H1 (cell line): Measurements from ENCODE around the gene LMAN1L. TPM values are rescaled to one million over a fixed set of nuclear protein-coding genes. Genes with fewer than 3 reads are reported as not detected.

Experiments used
- FOSL1 ChIP-seq: IDR thresholded peaks from 2 replicates; pipeline ENCODE4 v1.6.1; 2011; ENCODE audit warnings: mild to moderate bottlenecking, low read depth, low read length, moderate library complexity; ENCODE audit not compliant: insufficient read depth
- HDAC6 ChIP-seq: IDR thresholded peaks from one replicate; pipeline ENCODE4 v1.7.1; 2012; ENCODE audit warnings: low read depth, mild to moderate bottlenecking, inconsistent platforms, low read length, moderate library complexity
- KDM5A ChIP-seq: fragments of 200-600 bp; IDR thresholded peaks from 2 replicates; pipeline ENCODE4 v1.7.1; 2012; ENCODE audit warnings: mild to moderate bottlenecking, low read length, inconsistent platforms, mixed read lengths
- MAFK ChIP-seq: IDR thresholded peaks from 2 replicates; pipeline ENCODE4 v1.6.1; 2012; ENCODE audit warnings: low read depth, mild to moderate bottlenecking, improper control_type of control experiment, low read length
- RXRA ChIP-seq: IDR thresholded peaks from 2 replicates; pipeline ENCODE4 v1.6.1; 2011; ENCODE audit warnings: low read depth, mild to moderate bottlenecking, low read length, moderate library complexity; ENCODE audit not compliant: insufficient read depth
- SP4 ChIP-seq: IDR thresholded peaks from 2 replicates; pipeline ENCODE4 v1.6.1; 2012; ENCODE audit warnings: low read length, inconsistent platforms
- TAF1 ChIP-seq: IDR thresholded peaks from 2 replicates; pipeline ENCODE4 v1.6.1; 2011; ENCODE audit warnings: mild to moderate bottlenecking, low read depth, low read length
- polyA plus RNA-seq, 7 experiments: library from polyadenylated mRNA; depleted of rRNA in 3 of 7; stranded (reverse) in 5 of 7; unstranded in 2 of 7; fragments of >200 nt in 5 of 7; fragments of 200-250 nt in 2 of 7; gene quantifications; 1 replicate in 5 of 7; 2 replicates in 1 of 7; 4 replicates in 1 of 7; pipeline versions ENCODE4 v1.2.1 to v1.2.3, GENCODE V29; 2011 to 2013; ENCODE audit warnings: missing spikeins in 2 of 7, mixed read lengths in 2 of 7
- total RNA-seq: library from RNA; stranded (reverse); fragmentation: NEBNext Ultra II Directional; extraction: Animal tissue kit (Norgen Biotek cat#: 25700); gene quantifications from 2 replicates; pipeline ENCODE4 v1.2.1, GENCODE V29; 2021
- TF ChIP-seq, protein P1 (sequence below): fragments of 300-600 bp; sonication (generic); IDR thresholded peaks from 2 replicates; pipeline ENCODE4 v1.7.1; 2012; ENCODE audit warnings: low read length, moderate library complexity, mild to moderate bottlenecking, inconsistent platforms; ENCODE audit not compliant: insufficient replicate concordance
- TF ChIP-seq, protein P2 (sequence below): IDR thresholded peaks from 2 replicates; pipeline ENCODE4 v1.6.1; 2011; ENCODE audit warnings: low read length, improper control_type of control experiment
- TF ChIP-seq, protein P3 (sequence below): IDR thresholded peaks from 2 replicates; pipeline ENCODE4 v1.6.1; 2012; ENCODE audit warnings: low read length, inconsistent platforms

The LMAN1L gene
- total and polyA plus RNA-seq, 2 of the 8 experiments (the other 6 are each of a cell fraction or from before 2014, with no cell fraction given) = not detected

DNA sequence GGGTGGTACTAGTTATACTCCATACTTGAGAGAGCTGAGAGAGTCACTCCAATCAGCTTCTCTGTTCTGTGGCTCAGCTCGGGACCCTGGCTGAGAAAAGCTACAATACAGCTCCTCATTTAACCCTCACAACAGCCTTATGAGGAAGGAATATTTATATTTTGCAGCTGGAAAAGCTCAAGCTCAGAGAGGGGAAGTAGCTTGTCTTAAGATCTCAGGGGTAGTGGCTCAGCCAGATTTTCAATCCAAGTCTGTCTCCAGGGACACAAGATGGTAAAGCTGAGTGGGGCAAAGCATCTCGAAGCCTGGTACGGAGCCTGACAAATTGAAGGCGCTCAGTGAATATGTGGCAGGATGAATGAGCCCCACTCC is 45.7 kb downstream of the LMAN1L start (continued):
- TF ChIP-seq, protein P1, sequence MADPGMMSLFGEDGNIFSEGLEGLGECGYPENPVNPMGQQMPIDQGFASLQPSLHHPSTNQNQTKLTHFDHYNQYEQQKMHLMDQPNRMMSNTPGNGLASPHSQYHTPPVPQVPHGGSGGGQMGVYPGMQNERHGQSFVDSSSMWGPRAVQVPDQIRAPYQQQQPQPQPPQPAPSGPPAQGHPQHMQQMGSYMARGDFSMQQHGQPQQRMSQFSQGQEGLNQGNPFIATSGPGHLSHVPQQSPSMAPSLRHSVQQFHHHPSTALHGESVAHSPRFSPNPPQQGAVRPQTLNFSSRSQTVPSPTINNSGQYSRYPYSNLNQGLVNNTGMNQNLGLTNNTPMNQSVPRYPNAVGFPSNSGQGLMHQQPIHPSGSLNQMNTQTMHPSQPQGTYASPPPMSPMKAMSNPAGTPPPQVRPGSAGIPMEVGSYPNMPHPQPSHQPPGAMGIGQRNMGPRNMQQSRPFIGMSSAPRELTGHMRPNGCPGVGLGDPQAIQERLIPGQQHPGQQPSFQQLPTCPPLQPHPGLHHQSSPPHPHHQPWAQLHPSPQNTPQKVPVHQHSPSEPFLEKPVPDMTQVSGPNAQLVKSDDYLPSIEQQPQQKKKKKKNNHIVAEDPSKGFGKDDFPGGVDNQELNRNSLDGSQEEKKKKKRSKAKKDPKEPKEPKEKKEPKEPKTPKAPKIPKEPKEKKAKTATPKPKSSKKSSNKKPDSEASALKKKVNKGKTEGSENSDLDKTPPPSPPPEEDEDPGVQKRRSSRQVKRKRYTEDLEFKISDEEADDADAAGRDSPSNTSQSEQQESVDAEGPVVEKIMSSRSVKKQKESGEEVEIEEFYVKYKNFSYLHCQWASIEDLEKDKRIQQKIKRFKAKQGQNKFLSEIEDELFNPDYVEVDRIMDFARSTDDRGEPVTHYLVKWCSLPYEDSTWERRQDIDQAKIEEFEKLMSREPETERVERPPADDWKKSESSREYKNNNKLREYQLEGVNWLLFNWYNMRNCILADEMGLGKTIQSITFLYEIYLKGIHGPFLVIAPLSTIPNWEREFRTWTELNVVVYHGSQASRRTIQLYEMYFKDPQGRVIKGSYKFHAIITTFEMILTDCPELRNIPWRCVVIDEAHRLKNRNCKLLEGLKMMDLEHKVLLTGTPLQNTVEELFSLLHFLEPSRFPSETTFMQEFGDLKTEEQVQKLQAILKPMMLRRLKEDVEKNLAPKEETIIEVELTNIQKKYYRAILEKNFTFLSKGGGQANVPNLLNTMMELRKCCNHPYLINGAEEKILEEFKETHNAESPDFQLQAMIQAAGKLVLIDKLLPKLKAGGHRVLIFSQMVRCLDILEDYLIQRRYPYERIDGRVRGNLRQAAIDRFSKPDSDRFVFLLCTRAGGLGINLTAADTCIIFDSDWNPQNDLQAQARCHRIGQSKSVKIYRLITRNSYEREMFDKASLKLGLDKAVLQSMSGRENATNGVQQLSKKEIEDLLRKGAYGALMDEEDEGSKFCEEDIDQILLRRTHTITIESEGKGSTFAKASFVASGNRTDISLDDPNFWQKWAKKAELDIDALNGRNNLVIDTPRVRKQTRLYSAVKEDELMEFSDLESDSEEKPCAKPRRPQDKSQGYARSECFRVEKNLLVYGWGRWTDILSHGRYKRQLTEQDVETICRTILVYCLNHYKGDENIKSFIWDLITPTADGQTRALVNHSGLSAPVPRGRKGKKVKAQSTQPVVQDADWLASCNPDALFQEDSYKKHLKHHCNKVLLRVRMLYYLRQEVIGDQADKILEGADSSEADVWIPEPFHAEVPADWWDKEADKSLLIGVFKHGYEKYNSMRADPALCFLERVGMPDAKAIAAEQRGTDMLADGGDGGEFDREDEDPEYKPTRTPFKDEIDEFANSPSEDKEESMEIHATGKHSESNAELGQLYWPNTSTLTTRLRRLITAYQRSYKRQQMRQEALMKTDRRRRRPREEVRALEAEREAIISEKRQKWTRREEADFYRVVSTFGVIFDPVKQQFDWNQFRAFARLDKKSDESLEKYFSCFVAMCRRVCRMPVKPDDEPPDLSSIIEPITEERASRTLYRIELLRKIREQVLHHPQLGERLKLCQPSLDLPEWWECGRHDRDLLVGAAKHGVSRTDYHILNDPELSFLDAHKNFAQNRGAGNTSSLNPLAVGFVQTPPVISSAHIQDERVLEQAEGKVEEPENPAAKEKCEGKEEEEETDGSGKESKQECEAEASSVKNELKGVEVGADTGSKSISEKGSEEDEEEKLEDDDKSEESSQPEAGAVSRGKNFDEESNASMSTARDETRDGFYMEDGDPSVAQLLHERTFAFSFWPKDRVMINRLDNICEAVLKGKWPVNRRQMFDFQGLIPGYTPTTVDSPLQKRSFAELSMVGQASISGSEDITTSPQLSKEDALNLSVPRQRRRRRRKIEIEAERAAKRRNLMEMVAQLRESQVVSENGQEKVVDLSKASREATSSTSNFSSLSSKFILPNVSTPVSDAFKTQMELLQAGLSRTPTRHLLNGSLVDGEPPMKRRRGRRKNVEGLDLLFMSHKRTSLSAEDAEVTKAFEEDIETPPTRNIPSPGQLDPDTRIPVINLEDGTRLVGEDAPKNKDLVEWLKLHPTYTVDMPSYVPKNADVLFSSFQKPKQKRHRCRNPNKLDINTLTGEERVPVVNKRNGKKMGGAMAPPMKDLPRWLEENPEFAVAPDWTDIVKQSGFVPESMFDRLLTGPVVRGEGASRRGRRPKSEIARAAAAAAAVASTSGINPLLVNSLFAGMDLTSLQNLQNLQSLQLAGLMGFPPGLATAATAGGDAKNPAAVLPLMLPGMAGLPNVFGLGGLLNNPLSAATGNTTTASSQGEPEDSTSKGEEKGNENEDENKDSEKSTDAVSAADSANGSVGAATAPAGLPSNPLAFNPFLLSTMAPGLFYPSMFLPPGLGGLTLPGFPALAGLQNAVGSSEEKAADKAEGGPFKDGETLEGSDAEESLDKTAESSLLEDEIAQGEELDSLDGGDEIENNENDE = no peak
- no peak for TF ChIP-seq SP4
- TF ChIP-seq MAFK = no peak
- no peak for TF ChIP-seq TAF1
- TF ChIP-seq, protein P2, sequence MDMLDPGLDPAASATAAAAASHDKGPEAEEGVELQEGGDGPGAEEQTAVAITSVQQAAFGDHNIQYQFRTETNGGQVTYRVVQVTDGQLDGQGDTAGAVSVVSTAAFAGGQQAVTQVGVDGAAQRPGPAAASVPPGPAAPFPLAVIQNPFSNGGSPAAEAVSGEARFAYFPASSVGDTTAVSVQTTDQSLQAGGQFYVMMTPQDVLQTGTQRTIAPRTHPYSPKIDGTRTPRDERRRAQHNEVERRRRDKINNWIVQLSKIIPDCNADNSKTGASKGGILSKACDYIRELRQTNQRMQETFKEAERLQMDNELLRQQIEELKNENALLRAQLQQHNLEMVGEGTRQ = no peak
- TF ChIP-seq KDM5A = no peak
- no peak for TF ChIP-seq FOSL1
- no peak for TF ChIP-seq HDAC6
- TF ChIP-seq, protein P3, sequence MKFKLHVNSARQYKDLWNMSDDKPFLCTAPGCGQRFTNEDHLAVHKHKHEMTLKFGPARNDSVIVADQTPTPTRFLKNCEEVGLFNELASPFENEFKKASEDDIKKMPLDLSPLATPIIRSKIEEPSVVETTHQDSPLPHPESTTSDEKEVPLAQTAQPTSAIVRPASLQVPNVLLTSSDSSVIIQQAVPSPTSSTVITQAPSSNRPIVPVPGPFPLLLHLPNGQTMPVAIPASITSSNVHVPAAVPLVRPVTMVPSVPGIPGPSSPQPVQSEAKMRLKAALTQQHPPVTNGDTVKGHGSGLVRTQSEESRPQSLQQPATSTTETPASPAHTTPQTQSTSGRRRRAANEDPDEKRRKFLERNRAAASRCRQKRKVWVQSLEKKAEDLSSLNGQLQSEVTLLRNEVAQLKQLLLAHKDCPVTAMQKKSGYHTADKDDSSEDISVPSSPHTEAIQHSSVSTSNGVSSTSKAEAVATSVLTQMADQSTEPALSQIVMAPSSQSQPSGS = no peak
- no peak for TF ChIP-seq RXRA
